Neural cell (in vitro differentiated cells): Measurements from ENCODE around the gene UBE2QL1. TPM values are rescaled to one million over a fixed set of nuclear protein-coding genes. Genes with fewer than 3 reads are reported as not detected.

Source experiments
- H2AFZ ChIP-seq: fragments of 200-600, 300-800 bp; sonication (generic), shearing (Covaris generic); 2 replicates; pipeline ENCODE4 v1.6.0; 2014; ENCODE audit warnings: low read depth, mild to moderate bottlenecking, antibody characterized with exemption, low read length, moderate library complexity
- H3F3A ChIP-seq: fragments of 200-600 bp; shearing (Covaris generic); 2 replicates; pipeline ENCODE4 v1.6.1; 2016; ENCODE audit warnings: mild to moderate bottlenecking, moderate library complexity, mixed read lengths, antibody characterized with exemption, low read length; ENCODE audit not compliant: insufficient read depth, poor library complexity, severe bottlenecking
- H3K27ac ChIP-seq: fragments of 200-600, 300-800 bp; sonication (generic), shearing (Covaris generic); 2 replicates; pipeline ENCODE4 v1.5.1; 2014; ENCODE audit warnings: mild to moderate bottlenecking, low read length, moderate library complexity
- H3K27me3 ChIP-seq: fragments of 300-800, 200-600 bp; sonication (generic), shearing (Covaris generic); 2 replicates; pipeline ENCODE4 v1.6.0; 2014; ENCODE audit warnings: mild to moderate bottlenecking, low read depth, low read length, moderate library complexity; ENCODE audit not compliant: insufficient read depth
- H3K36me3 ChIP-seq: fragments of 300-800, 200-600 bp; sonication (generic), shearing (Covaris generic); 2 replicates; pipeline ENCODE4 v1.5.1; 2014; ENCODE audit warnings: mild to moderate bottlenecking, antibody characterized with exemption, low read length, moderate library complexity; ENCODE audit not compliant: insufficient read depth
- H3K4me2 ChIP-seq: fragments of 300-800, 200-600 bp; sonication (generic), shearing (Covaris generic); 2 replicates; pipeline ENCODE4 v1.6.0; 2014; ENCODE audit warnings: mild to moderate bottlenecking, low read length
- H3K4me3 ChIP-seq: fragments of 300-800, 200-600 bp; sonication (generic), shearing (Covaris generic); 2 replicates; pipeline ENCODE4 v1.5.1; 2014; ENCODE audit warnings: mild to moderate bottlenecking, low read length, moderate library complexity
- H3K79me2 ChIP-seq: fragments of 200-600 bp; shearing (Covaris generic); replicated peaks from 2 replicates; pipeline ENCODE4 v1.6.0; 2014; ENCODE audit warnings: mild to moderate bottlenecking, low read length, moderate library complexity; ENCODE audit not compliant: insufficient read depth
- H3K9ac ChIP-seq: fragments of 300-800, 200-600 bp; sonication (generic), shearing (Covaris generic); 2 replicates; pipeline ENCODE4 v1.6.1; 2016; ENCODE audit warnings: mild to moderate bottlenecking, low read length, mixed read lengths
- H3K9me2 ChIP-seq: fragments of 200-600 bp; shearing (Covaris generic); 2 replicates; pipeline ENCODE4 v1.6.1; 2016; ENCODE audit warnings: mild to moderate bottlenecking, low read length, mixed read lengths; ENCODE audit not compliant: insufficient read depth
- H3K9me3 ChIP-seq: fragments of 200-600, 300-800 bp; sonication (generic), shearing (Covaris generic); 2 replicates; pipeline ENCODE4 v1.6.1; 2016; ENCODE audit warnings: mild to moderate bottlenecking, mixed run types, low read length, moderate library complexity, mixed read lengths
- H4K20me1 ChIP-seq: fragments of 200-600 bp; shearing (Covaris generic); 2 replicates; pipeline ENCODE4 v1.6.1; 2016; ENCODE audit warnings: mild to moderate bottlenecking, mixed run types; ENCODE audit not compliant: insufficient read depth
- EP300 ChIP-seq: fragments of 450-650 bp; conservative IDR thresholded peaks from 2 replicates; pipeline ENCODE4 v1.6.1; 2014; ENCODE audit warnings: antibody characterized with exemption, mild to moderate bottlenecking, moderate library complexity; ENCODE audit not compliant: poor library complexity, severe bottlenecking
- EZH2 ChIP-seq: fragments of 200-600, 300-800 bp; shearing (Covaris generic), sonication (generic); IDR thresholded peaks from 2 replicates; pipeline ENCODE4 v1.6.1; 2014; ENCODE audit warnings: antibody characterized with exemption, low read length, borderline replicate concordance, mild to moderate bottlenecking; ENCODE audit not compliant: insufficient read depth, poor library complexity, severe bottlenecking
- MXI1 ChIP-seq: fragments of 450-650 bp; conservative IDR thresholded peaks from 2 replicates; pipeline ENCODE4 v1.6.1; 2014; ENCODE audit warnings: antibody characterized with exemption, mild to moderate bottlenecking; ENCODE audit not compliant: poor library complexity, severe bottlenecking
- POLR2AphosphoS5 ChIP-seq: IDR thresholded peaks from 2 replicates; pipeline ENCODE4 v1.6.1; 2012
- RAD21 ChIP-seq: fragments of 450-650 bp; conservative IDR thresholded peaks from 2 replicates; pipeline ENCODE4 v1.6.1; 2014; ENCODE audit warnings: antibody characterized with exemption, mild to moderate bottlenecking, moderate library complexity
- SMC3 ChIP-seq: fragments of 450-650 bp; conservative IDR thresholded peaks from 2 replicates; pipeline ENCODE4 v1.6.1; 2014; ENCODE audit warnings: antibody characterized with exemption, mild to moderate bottlenecking, moderate library complexity; ENCODE audit not compliant: poor library complexity
- TAF1 ChIP-seq: IDR thresholded peaks from 2 replicates; pipeline ENCODE4 v1.6.1; 2012; ENCODE audit warnings: low read depth
- polyA plus RNA-seq: library from polyadenylated mRNA; depleted of rRNA; stranded (reverse); fragments of >200 nt; gene quantifications from 2 replicates; pipeline ENCODE4 v1.2.3, GENCODE V29; 2014
- TF ChIP-seq, protein P1 (sequence below): IDR thresholded peaks from 2 replicates; pipeline ENCODE4 v1.6.1; 2012; ENCODE audit warnings: borderline replicate concordance
- TF ChIP-seq, protein P2 (sequence below): fragments of 450-650 bp; IDR thresholded peaks from 2 replicates; pipeline ENCODE4 v1.5.1; 2014; ENCODE audit warnings: antibody characterized with exemption, mild to moderate bottlenecking, moderate library complexity; ENCODE audit not compliant: poor library complexity, severe bottlenecking

The UBE2QL1 gene
- polyA plus RNA-seq, 1 donor from 2014 or later: 13.8 TPM

DNA sequence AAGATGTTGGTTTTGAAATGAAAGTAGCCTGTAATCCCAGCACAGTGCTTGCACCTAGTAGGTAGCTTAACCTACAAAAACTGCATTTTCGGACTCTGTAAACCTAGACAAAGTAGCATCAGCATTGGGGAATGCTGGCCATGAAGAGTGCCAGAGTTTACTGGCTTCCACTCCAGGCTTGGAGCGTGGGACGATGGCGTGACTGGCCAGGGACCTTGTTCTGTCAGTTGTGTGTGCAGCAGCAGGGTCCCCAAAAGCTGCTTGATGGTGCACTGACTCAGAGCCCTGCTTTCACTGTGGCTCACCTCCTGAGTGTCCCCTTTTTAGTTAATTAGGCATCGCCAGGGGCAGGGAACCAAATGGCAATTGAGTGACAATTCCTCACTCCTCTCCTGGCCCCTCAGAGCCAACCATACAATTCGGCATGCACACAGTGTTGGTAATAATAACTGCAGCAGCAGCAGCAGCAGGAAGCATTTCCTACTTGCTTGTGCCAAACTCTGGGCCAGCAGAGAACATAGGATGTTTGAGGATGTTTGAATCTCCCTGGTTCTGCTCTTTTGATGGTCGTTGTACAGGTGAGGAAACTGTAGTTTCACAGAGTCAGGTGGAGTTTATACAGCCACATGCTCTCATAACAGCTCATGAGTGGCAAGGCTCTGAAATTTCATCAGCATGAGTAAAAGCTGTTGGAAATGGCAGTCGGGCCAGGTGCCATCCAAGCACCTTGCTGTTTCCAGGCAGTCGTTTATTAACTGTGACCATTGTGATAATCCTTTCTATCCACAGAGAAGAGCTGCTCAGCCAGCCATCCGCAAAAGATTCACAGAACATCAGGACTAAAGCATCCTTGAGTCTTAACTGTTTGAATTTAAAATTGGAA lies 4.2 kb downstream of the UBE2QL1 start:
- H3K27ac ChIP-seq: no peak overlapping the region
- H3K9ac ChIP-seq: no peak overlapping the region
- H3K27me3 ChIP-seq: peaks cover 4% of the 10 kb centered on the region
- no peaks in the 10 kb centered on the region for H3K36me3 ChIP-seq
- peaks cover 26% of the 10 kb centered on the region for H3K79me2 ChIP-seq
- H3F3A ChIP-seq: no peaks in the 10 kb centered on the region
- no peak overlapping the region for H2AFZ ChIP-seq
- H4K20me1 ChIP-seq: peaks cover 5% of the 10 kb centered on the region
- no peaks in the 10 kb centered on the region for H3K9me3 ChIP-seq
- H3K9me2 ChIP-seq: no peaks in the 10 kb centered on the region
- peak overlapping the region; percentile 65 for H3K4me2 ChIP-seq
- peak overlapping the region; percentile 47 for H3K4me3 ChIP-seq
- no peak for TF ChIP-seq EZH2
- no peak for TF ChIP-seq POLR2AphosphoS5
- no peak for TF ChIP-seq SMC3
- TF ChIP-seq, protein P1, sequence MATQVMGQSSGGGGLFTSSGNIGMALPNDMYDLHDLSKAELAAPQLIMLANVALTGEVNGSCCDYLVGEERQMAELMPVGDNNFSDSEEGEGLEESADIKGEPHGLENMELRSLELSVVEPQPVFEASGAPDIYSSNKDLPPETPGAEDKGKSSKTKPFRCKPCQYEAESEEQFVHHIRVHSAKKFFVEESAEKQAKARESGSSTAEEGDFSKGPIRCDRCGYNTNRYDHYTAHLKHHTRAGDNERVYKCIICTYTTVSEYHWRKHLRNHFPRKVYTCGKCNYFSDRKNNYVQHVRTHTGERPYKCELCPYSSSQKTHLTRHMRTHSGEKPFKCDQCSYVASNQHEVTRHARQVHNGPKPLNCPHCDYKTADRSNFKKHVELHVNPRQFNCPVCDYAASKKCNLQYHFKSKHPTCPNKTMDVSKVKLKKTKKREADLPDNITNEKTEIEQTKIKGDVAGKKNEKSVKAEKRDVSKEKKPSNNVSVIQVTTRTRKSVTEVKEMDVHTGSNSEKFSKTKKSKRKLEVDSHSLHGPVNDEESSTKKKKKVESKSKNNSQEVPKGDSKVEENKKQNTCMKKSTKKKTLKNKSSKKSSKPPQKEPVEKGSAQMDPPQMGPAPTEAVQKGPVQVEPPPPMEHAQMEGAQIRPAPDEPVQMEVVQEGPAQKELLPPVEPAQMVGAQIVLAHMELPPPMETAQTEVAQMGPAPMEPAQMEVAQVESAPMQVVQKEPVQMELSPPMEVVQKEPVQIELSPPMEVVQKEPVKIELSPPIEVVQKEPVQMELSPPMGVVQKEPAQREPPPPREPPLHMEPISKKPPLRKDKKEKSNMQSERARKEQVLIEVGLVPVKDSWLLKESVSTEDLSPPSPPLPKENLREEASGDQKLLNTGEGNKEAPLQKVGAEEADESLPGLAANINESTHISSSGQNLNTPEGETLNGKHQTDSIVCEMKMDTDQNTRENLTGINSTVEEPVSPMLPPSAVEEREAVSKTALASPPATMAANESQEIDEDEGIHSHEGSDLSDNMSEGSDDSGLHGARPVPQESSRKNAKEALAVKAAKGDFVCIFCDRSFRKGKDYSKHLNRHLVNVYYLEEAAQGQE: no peak
- no peak for TF ChIP-seq RAD21
- TF ChIP-seq TAF1: no peak
- TF ChIP-seq EP300: no peak
- TF ChIP-seq, protein P2, sequence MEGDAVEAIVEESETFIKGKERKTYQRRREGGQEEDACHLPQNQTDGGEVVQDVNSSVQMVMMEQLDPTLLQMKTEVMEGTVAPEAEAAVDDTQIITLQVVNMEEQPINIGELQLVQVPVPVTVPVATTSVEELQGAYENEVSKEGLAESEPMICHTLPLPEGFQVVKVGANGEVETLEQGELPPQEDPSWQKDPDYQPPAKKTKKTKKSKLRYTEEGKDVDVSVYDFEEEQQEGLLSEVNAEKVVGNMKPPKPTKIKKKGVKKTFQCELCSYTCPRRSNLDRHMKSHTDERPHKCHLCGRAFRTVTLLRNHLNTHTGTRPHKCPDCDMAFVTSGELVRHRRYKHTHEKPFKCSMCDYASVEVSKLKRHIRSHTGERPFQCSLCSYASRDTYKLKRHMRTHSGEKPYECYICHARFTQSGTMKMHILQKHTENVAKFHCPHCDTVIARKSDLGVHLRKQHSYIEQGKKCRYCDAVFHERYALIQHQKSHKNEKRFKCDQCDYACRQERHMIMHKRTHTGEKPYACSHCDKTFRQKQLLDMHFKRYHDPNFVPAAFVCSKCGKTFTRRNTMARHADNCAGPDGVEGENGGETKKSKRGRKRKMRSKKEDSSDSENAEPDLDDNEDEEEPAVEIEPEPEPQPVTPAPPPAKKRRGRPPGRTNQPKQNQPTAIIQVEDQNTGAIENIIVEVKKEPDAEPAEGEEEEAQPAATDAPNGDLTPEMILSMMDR: no peak
- no peak for TF ChIP-seq MXI1

DNA sequence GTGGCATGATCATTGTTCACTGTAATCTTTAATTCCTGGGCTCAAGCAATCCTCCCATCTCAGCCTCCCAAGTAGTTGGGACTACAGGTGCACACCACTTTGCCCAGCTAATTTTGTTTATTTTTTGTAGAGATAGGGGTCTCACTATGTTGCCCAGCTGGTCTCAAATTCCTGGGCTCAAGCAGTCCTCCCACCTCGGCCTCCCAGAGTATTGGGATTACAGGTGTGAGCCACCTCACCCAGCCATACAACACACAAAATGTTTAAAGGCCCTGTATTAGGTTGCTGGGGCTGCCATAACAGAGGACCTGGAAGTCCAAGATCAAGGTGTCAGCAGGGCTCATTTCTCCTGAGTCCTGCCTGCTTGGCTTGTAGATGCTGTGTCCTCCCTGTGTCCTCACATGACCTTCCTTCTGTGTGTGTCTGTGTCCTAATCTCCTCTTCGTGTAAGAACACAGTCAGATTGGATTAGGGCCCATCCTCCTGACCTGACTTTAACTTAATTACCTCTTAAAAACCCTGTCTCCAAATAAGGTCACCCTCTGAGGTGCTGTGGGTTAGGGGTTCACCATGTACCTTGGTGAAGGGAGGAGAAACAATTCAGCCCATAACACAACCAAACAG lies 5.4 kb downstream of the UBE2QL1 start:
- Histone ChIP-seq H3K4me3 (no peak overlapping the region), H3K9me2 (no peaks in the 10 kb centered on the region), H3F3A (no peaks in the 10 kb centered on the region), H2AFZ (no peak overlapping the region), H3K27me3 (peaks cover 4% of the 10 kb centered on the region), H4K20me1 (peaks cover 5% of the 10 kb centered on the region), H3K36me3 (no peaks in the 10 kb centered on the region), H3K27ac (no peak overlapping the region), H3K79me2 (peaks cover 26% of the 10 kb centered on the region), H3K9me3 (no peaks in the 10 kb centered on the region), H3K4me2 (no peak overlapping the region), H3K9ac (no peak overlapping the region)
- TF ChIP-seq SMC3 (no peak), MXI1 (no peak), POLR2AphosphoS5 (no peak), RAD21 (no peak), EP300 (no peak), EZH2 (no peak), TAF1 (no peak)
- TF ChIP-seq, protein P1: no peak
- TF ChIP-seq, protein P2: no peak
